ENCODE measurements around the gene ACER3. TPM values are rescaled to one million over a fixed set of nuclear protein-coding genes. Genes with fewer than 3 reads are reported as not detected.
"Not testable (repeated sequence)": the region's sequence is repeated elsewhere in the genome, so short reads cannot be mapped to it uniquely, and the experiment has no call there.

ACER3 gene
- total RNA-seq, 1 donor, result 15.3 TPM

- no peak for DNase-seq (ENCODE audit: low read depth)
- no peak for TF ChIP-seq CTCF (IDR thresholded peaks at IDR 0.05; ENCODE audit: insufficient read depth, low read length)
- no peak overlapping the region for H3K4me3 ChIP-seq (ENCODE audit: low read depth, low read length)
Measured at GRCh38 chr11:77055101-77055561, 194.4 kb downstream of the ACER3 start.

- no peak for TF ChIP-seq CTCF (IDR thresholded peaks at IDR 0.05; ENCODE audit: insufficient read depth, low read length)
- H3K4me3 ChIP-seq (ENCODE audit: low read depth, low read length), result no peak overlapping the region
- DNase-seq (ENCODE audit: low read depth), result no peak
Measured at GRCh38 chr11:77055913-77056312, 195.2 kb downstream of the ACER3 start.

- DNase-seq (ENCODE audit: low read depth), result no peak
- TF ChIP-seq CTCF (IDR thresholded peaks at IDR 0.05; ENCODE audit: insufficient read depth, low read length), result no peak
- H3K4me3 ChIP-seq (ENCODE audit: low read depth, low read length), result no peak overlapping the region
Measured at GRCh38 chr11:77056814-77057402, 196.2 kb downstream of the ACER3 start.

GRCh38 chr11:77057938-77058474 is 197.3 kb downstream of the ACER3 start:
- no peak for TF ChIP-seq CTCF (IDR thresholded peaks at IDR 0.05; ENCODE audit: insufficient read depth, low read length)
- DNase-seq (ENCODE audit: low read depth), result no peak
- no peak overlapping the region for H3K4me3 ChIP-seq (ENCODE audit: low read depth, low read length)

- no peak for TF ChIP-seq CTCF (IDR thresholded peaks at IDR 0.05; ENCODE audit: insufficient read depth, low read length)
- H3K4me3 ChIP-seq (ENCODE audit: low read depth, low read length), result no peak overlapping the region
- DNase-seq (ENCODE audit: low read depth), result no peak
Measured at GRCh38 chr11:77058900-77059299, 198.2 kb downstream of the ACER3 start.

GRCh38 chr11:77059806-77060205 is 199.1 kb downstream of the ACER3 start:
- no peak for DNase-seq (ENCODE audit: low read depth)
- no peak for TF ChIP-seq CTCF (IDR thresholded peaks at IDR 0.05; ENCODE audit: insufficient read depth, low read length)

GRCh38 chr11:77060234-77060633 is 199.5 kb downstream of the ACER3 start:
- no peak overlapping the region for H3K4me3 ChIP-seq (ENCODE audit: low read depth, low read length)
- TF ChIP-seq CTCF (IDR thresholded peaks at IDR 0.05; ENCODE audit: insufficient read depth, low read length), result no peak
- no peak for DNase-seq (ENCODE audit: low read depth)

More at GRCh38 chr11:77059806-77060205, 199.1 kb downstream of the ACER3 start:
- H3K4me3 ChIP-seq (ENCODE audit: low read depth, low read length), result no peak overlapping the region

- DNase-seq (ENCODE audit: low read depth); H3K4me3 ChIP-seq (ENCODE audit: low read depth, low read length): not testable (repeated sequence)
Measured at GRCh38 chr11:77061258-77061657, 200.5 kb downstream of the ACER3 start.

Data from fibroblast of the aortic adventitia (primary cell).